Keratinocyte (primary cell): ENCODE measurements around the gene DNM2. TPM values are rescaled to one million over a fixed set of nuclear protein-coding genes. Genes with fewer than 3 reads are reported as not detected.

Experiments
- DNase-seq: peaks from one replicate; pipeline ENCODE4 v3.0.0-alpha.2; 2011; ENCODE audit warnings: low read depth, missing footprints, low spot score
- FAIRE-seq: peaks from 2 replicates; lab custom pipeline; 2011; peaks lifted over from hg19 to GRCh38; lab: Jason Lieb, UNC
- H2AFZ ChIP-seq: 2 replicates; pipeline ENCODE4 v1.6.0; 2012; ENCODE audit warnings: low read length, control low read depth, inconsistent platforms; ENCODE audit not compliant: control insufficient read depth
- H3K27ac ChIP-seq: 2 replicates; pipeline ENCODE4 v1.5.1; 2011; ENCODE audit warnings: low read length; ENCODE audit not compliant: control insufficient read depth, insufficient read depth
- H3K27me3 ChIP-seq: 3 replicates; pipeline ENCODE4 v1.6.0; 2011; ENCODE audit warnings: low read length; ENCODE audit not compliant: control insufficient read depth, insufficient read depth; ENCODE audit errors: extremely low read depth
- H3K36me3 ChIP-seq, 2 experiments: 2 replicates in 1 of 2; 3 replicates in 1 of 2; pipeline ENCODE4 v1.5.1; 2011; ENCODE audit warnings: low read length in 2 of 2, mild to moderate bottlenecking in 1 of 2; ENCODE audit not compliant: control insufficient read depth in 2 of 2, insufficient read depth in 2 of 2; ENCODE audit errors: extremely low read depth in 1 of 2
- H3K4me1 ChIP-seq: 3 replicates; pipeline ENCODE4 v1.5.1; 2011; ENCODE audit warnings: low read length; ENCODE audit not compliant: control insufficient read depth, insufficient read depth; ENCODE audit errors: extremely low read depth
- H3K4me2 ChIP-seq: 3 replicates; pipeline ENCODE4 v1.6.0; 2011; ENCODE audit warnings: low read depth, low read length; ENCODE audit not compliant: control insufficient read depth, insufficient read depth; ENCODE audit errors: extremely low read depth
- H3K4me3 ChIP-seq, 3 experiments: fragments of 200-600 bp in 1 of 3; sonication (generic) in 1 of 3; 2 replicates in 2 of 3; 3 replicates in 1 of 3; pipeline ENCODE4 v1.5.1; 2011 to 2016; ENCODE audit warnings: low read length in 3 of 3, mild to moderate bottlenecking in 3 of 3, control low read depth in 2 of 3, inconsistent platforms in 1 of 3, low read depth in 1 of 3, mixed read lengths in 1 of 3, mixed run types in 1 of 3, moderate library complexity in 1 of 3; ENCODE audit not compliant: control insufficient read depth in 2 of 3, insufficient read depth in 2 of 3; ENCODE audit errors: extremely low read depth in 1 of 3
- H3K79me2 ChIP-seq: 2 replicates; pipeline ENCODE4 v1.6.0; 2012; ENCODE audit warnings: low read length; ENCODE audit not compliant: control insufficient read depth, insufficient read depth
- H3K9ac ChIP-seq: 3 replicates; pipeline ENCODE4 v1.6.0; 2011; ENCODE audit warnings: low read length; ENCODE audit not compliant: control insufficient read depth, insufficient read depth; ENCODE audit errors: extremely low read depth
- H3K9me1 ChIP-seq: 3 replicates; pipeline ENCODE4 v1.6.0; 2011; ENCODE audit warnings: low read length; ENCODE audit not compliant: control insufficient read depth, insufficient read depth; ENCODE audit errors: extremely low read depth
- H3K9me3 ChIP-seq: 2 replicates; pipeline ENCODE4 v1.5.1; 2012; ENCODE audit warnings: low read depth, low read length; ENCODE audit not compliant: control insufficient read depth
- H4K20me1 ChIP-seq: 3 replicates; pipeline ENCODE4 v1.6.0; 2011; ENCODE audit warnings: low read length; ENCODE audit not compliant: control insufficient read depth, insufficient read depth; ENCODE audit errors: extremely low read depth
- EZH2 ChIP-seq: IDR thresholded peaks from one replicate; pipeline ENCODE4 v1.6.1; 2012; ENCODE audit warnings: inconsistent platforms, mild to moderate bottlenecking, low read length, moderate library complexity
- dilution Hi-C: fragments of 300-500 bp; cut with MboI; formaldehyde crosslinking; loops from one replicate; pipeline ENCODE4 v1.7.0; 2020; ENCODE audit warnings: low sequenced_read_pairs; ENCODE audit not compliant: extremely low pct_ligation_motif_present
- polyA plus RNA-seq, 5 experiments: library from polyadenylated mRNA; depleted of rRNA in 3 of 5; stranded (reverse) in 3 of 5; stranded (forward) in 1 of 5; unstranded in 1 of 5; fragments of >200 nt; gene quantifications; 1 replicate in 1 of 5; 2 replicates in 3 of 5; 3 replicates in 1 of 5; pipeline versions ENCODE4 v1.2.1 to v1.2.3, GENCODE V29; 2011 to 2012; ENCODE audit warnings: missing spikeins in 2 of 5, low read depth in 1 of 5, low replicate concordance in 1 of 5
- TF ChIP-seq, protein P1 (sequence below), 3 experiments: IDR thresholded peaks in 1 of 3; conservative IDR thresholded peaks in 1 of 3; optimal IDR thresholded peaks in 1 of 3; 2 replicates in 2 of 3; 3 replicates in 1 of 3; pipeline versions ENCODE3 to v1.5.1; 2011; ENCODE audit warnings: low read length in 3 of 3, mild to moderate bottlenecking in 3 of 3, moderate library complexity in 2 of 3, control low read depth in 1 of 3, inconsistent platforms in 1 of 3; ENCODE audit not compliant: insufficient read depth in 2 of 3; ENCODE audit errors: extremely low read depth in 1 of 3

The DNM2 gene
- polyA plus RNA-seq, 1 donor (not counting 4 experiments of a cell fraction or from before 2014, with no cell fraction given): 60.1 TPM

DNA sequence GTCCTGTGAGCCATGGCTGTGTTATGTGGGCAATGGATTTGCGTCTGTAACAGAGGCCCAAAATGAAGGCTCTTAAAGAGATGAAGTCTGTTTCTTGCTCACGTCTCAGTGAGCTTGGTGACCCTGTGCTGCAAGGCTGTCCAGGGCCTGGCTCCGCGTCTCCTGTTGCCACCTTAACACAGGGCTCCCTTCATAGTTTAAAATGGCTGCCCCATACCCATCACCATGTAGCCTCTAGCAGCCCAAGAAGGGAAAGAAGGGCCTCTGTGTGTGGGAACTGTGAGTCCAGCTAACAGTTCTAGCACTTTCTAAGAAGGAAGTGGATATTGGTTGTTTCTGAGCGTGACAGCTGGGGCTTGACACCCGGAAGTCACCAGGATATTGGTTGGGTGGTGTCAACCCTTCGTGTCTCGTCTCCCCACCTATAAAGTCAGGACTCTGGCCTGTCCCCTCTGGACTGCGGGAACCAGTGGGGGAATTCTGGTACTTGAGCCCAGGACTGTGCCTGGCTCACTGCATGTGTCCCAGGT, 97.2 kb downstream of the DNM2 start:
- H3K9me1 ChIP-seq: no peaks in the 10 kb centered on the region
- no peak overlapping the region for H2AFZ ChIP-seq
- DNase-seq (no peak), FAIRE-seq (no peak)
- no peak for TF ChIP-seq EZH2
- TF ChIP-seq, protein P1, sequence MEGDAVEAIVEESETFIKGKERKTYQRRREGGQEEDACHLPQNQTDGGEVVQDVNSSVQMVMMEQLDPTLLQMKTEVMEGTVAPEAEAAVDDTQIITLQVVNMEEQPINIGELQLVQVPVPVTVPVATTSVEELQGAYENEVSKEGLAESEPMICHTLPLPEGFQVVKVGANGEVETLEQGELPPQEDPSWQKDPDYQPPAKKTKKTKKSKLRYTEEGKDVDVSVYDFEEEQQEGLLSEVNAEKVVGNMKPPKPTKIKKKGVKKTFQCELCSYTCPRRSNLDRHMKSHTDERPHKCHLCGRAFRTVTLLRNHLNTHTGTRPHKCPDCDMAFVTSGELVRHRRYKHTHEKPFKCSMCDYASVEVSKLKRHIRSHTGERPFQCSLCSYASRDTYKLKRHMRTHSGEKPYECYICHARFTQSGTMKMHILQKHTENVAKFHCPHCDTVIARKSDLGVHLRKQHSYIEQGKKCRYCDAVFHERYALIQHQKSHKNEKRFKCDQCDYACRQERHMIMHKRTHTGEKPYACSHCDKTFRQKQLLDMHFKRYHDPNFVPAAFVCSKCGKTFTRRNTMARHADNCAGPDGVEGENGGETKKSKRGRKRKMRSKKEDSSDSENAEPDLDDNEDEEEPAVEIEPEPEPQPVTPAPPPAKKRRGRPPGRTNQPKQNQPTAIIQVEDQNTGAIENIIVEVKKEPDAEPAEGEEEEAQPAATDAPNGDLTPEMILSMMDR (optimal IDR thresholded peaks at IDR 0.05 in 1 of 3, IDR thresholded peaks at IDR 0.05 in 1 of 3, conservative IDR thresholded peaks at IDR 0.05 in 1 of 3; ENCODE audit: extremely low read depth in 1 of 3, insufficient read depth in 2 of 3, low read length in 3 of 3): no peak
- H3K9ac ChIP-seq: no peak overlapping the region
- no peak overlapping the region for H3K4me2 ChIP-seq
- H4K20me1 ChIP-seq: peaks cover 2% of the 10 kb centered on the region
- no peaks in the 10 kb centered on the region for H3K27me3 ChIP-seq
- H3K79me2 ChIP-seq: no peaks in the 10 kb centered on the region
- peaks cover 8 to 20% of the 10 kb centered on the region in 2 experiments for H3K36me3 ChIP-seq
- H3K27ac ChIP-seq: no peak overlapping the region
- H3K4me1 ChIP-seq: peaks cover under 1% of the 10 kb centered on the region
- H3K9me3 ChIP-seq: no peaks in the 10 kb centered on the region
- H3K4me3 ChIP-seq: no peak overlapping the region
- dilution Hi-C loops: no loop called here

DNA sequence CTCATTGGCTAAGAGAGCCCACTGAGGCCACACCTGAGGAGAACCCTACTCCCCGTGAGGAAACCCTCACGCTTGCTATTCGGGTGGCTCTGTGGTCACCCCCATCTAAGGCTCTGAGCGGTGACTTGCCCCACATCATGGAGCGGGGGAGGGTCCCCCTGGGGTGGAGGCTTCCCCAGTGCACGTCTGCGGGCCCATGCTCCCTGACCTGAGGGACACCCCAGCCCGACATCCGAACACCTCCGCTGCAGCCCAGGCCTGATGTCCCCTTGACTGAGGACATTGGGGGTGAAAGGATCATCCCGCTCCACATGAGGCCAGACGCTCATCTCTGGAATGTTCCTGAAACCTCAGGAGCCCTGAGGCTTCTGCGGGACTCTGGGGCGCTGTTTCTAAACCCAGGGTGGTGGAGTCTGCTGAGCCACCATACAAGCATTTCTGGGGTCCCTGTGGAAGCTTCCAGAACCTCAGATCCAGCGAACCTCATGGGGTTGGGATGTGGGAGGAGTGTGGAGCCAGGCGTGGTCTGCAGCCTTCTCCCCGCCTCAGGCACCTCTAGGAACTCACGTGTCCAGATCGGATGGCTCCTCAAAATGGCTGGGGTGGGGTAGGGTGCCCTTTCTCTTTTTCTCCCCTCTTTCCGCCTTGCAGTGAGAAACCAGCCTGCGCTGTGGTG, 98.2 kb downstream of the DNM2 start:
- Histone ChIP-seq H3K36me3 (peaks cover 8 to 22% of the 10 kb centered on the region in 2 experiments), H3K9me3 (no peaks in the 10 kb centered on the region), H3K27me3 (no peaks in the 10 kb centered on the region), H3K27ac (no peak overlapping the region), H3K79me2 (no peaks in the 10 kb centered on the region), H3K4me3 (no peak overlapping the region), H3K4me2 (no peak overlapping the region), H2AFZ (no peak overlapping the region), H3K9ac (no peak overlapping the region), H3K4me1 (no peaks in the 10 kb centered on the region), H3K9me1 (no peaks in the 10 kb centered on the region), H4K20me1 (peaks cover 2% of the 10 kb centered on the region)
- TF ChIP-seq, protein P1 (optimal IDR thresholded peaks at IDR 0.05 in 1 of 3, IDR thresholded peaks at IDR 0.05 in 1 of 3, conservative IDR thresholded peaks at IDR 0.05 in 1 of 3; ENCODE audit: extremely low read depth in 1 of 3, insufficient read depth in 2 of 3, low read length in 3 of 3): no peak
- no peak for TF ChIP-seq EZH2
- DNase-seq: no peak
- dilution Hi-C loops: no loop called here
- no peak for FAIRE-seq
